ENCODE results near the gene GAS7. TPM values are rescaled to one million over a fixed set of nuclear protein-coding genes. Genes with fewer than 3 reads are reported as not detected.

GAS7 gene
- total RNA-seq, 4 donors from 2014 or later = 24.7 to 43.3 (median 38.4) TPM

DNA sequence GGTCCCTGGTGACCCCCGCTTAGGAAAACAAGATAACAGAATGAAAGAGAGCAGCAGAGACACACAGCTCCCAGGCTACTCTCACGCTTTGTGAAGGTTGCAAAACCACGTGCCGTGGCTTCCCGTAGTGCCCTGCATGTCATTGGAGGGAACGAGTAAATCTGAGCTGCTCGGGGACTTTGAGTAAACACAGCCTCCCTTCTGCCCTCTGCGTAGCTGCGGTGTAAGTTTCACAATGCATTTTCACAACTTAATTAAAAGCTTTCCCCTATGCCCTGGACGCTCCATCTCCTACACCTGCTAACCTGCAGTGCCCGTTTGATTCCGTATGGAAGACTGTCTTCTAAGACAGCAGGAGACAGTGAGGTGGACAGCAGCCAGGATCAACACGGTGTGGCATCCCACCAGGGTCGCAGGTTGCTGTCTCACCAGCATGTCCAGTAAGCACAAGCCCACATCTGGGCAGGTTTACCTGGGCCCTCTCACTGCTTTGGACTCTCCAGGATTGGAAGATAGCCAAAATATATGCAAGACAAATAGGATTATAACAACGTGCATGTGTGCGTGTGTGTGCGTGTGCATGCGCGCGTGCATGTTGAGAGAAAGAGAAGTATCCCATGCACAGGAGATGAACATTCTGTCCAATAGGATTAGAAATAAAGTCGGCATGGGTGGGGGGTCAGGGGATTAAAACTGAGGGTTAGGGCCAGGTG is 177.0 kb downstream of the GAS7 start:
- TF ChIP-seq, protein P1, sequence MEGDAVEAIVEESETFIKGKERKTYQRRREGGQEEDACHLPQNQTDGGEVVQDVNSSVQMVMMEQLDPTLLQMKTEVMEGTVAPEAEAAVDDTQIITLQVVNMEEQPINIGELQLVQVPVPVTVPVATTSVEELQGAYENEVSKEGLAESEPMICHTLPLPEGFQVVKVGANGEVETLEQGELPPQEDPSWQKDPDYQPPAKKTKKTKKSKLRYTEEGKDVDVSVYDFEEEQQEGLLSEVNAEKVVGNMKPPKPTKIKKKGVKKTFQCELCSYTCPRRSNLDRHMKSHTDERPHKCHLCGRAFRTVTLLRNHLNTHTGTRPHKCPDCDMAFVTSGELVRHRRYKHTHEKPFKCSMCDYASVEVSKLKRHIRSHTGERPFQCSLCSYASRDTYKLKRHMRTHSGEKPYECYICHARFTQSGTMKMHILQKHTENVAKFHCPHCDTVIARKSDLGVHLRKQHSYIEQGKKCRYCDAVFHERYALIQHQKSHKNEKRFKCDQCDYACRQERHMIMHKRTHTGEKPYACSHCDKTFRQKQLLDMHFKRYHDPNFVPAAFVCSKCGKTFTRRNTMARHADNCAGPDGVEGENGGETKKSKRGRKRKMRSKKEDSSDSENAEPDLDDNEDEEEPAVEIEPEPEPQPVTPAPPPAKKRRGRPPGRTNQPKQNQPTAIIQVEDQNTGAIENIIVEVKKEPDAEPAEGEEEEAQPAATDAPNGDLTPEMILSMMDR (IDR thresholded peaks at IDR 0.05; ENCODE audit: low read depth) = no peak

GRCh38 chr17:10019941-10020451 is 178.4 kb downstream of the GAS7 start:
- TF ChIP-seq, protein P1 (IDR thresholded peaks at IDR 0.05; ENCODE audit: low read depth) = no peak

GRCh38 chr17:10018461-10018891 is 179.9 kb downstream of the GAS7 start:
- TF ChIP-seq, protein P1 (IDR thresholded peaks at IDR 0.05; ENCODE audit: low read depth) = no peak

DNA sequence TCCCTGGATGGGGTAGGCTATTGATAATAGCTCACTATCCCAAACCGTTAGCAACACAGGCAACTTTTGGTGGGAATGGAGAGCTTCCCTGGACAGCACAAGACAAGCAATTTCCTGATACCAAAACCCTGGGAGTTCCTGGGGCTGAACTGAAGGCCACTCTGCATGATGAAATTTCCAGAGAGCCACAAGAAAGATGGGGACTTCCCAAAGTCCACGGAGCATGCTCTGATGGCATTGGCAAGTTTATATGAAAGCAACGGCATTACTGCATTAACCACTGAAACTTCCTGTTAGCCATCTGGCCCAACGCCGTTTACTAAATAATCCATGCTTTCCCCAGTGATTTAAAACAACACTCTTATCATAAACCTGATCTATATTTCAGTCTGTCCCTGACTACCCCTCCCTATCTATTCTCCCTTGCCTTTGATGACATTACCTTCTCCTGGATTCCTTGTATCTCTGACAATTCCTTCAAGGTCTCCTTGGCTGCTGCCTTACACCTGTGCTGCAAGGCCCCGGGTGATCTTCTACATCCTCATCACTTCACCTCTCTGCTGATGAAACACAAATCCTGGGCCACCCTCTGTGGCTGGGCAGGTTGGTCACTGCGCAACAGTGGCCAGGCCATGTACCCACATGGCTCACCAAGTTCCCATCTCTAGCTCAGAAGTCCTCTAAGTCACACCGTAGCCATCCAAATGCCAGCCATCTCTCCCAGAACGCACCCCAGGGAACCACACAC is 184.9 kb downstream of the GAS7 start:
- TF ChIP-seq, protein P1 (IDR thresholded peaks at IDR 0.05; ENCODE audit: low read depth) = no peak

GRCh38 chr17:10010752-10011151 is 187.7 kb downstream of the GAS7 start:
- TF ChIP-seq, protein P1 (IDR thresholded peaks at IDR 0.05; ENCODE audit: low read depth) = no peak

GRCh38 chr17:10003705-10004104 is 194.7 kb downstream of the GAS7 start:
- TF ChIP-seq, protein P1 (IDR thresholded peaks at IDR 0.05; ENCODE audit: low read depth) = no peak

DNA sequence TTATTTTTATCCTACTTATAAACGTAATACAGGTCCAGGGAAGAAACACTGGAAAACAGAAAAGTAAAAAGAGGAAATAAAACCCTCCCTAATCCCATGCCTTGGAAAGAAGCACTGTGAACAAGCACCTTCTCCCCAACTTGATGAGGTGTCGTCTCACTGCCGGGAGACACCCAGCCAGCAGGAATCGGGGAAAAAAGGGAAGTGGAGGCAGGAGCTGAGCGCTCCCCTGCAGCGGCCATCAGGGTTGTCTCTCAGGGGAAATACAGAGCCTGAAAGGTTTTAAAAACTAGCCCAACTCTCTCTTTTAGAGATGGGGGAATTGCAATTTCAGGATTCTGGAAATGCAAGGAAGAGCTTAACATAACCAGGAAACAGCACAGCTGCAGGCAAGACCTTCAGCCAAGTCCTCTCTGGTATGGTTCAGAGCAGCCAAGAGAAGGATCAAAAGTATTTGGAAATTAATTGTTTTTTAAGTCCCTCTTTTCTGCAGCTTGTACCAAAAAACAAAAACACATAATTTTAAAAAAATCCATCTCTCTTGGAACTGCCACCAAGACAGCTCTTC is 197.0 kb downstream of the GAS7 start:
- TF ChIP-seq, protein P1 (IDR thresholded peaks at IDR 0.05; ENCODE audit: low read depth) = no peak

Data from subcutaneous adipose tissue (tissue), 4 donors.